Upper lobe of left lung (tissue), 6 donors: Measurements from ENCODE around the gene C4orf36. TPM values are rescaled to one million over a fixed set of nuclear protein-coding genes. Genes with fewer than 3 reads are reported as not detected.

Source experiments
- ATAC-seq, 2 donors: fragments of 200-7000 bp; cut with Tn5 transposase; one replicate each; pipeline ENCODE4 v1.9.1; 2022; ENCODE audit warnings: mild to moderate bottlenecking in 2 of 2, moderate library complexity in 2 of 2; ENCODE audit not compliant: low FRiP score in 2 of 2
- DNase-seq, 2 donors: peaks; one replicate each; pipeline ENCODE4 v3.0.0-alpha.2; 2019 to 2020
- H3K27ac ChIP-seq, 4 donors: fragments of 200-600 bp; sonication (generic); one replicate each; pipeline ENCODE4 v1.5.1; 2016 to 2019
- H3K27me3 ChIP-seq, 4 donors: fragments of 200-600 bp; sonication (generic); one replicate each; pipeline ENCODE4 v1.5.1; 2017 to 2019
- H3K36me3 ChIP-seq, 4 donors: fragments of 200-600 bp; sonication (generic); one replicate each; pipeline ENCODE4 v1.5.1; 2016 to 2019
- H3K4me1 ChIP-seq, 4 donors: fragments of 200-600 bp; sonication (generic); one replicate each; pipeline ENCODE4 v1.5.1; 2018 to 2019
- H3K4me3 ChIP-seq, 4 donors: fragments of 200-600 bp; sonication (generic); one replicate each; pipeline ENCODE4 v1.5.1; 2017 to 2019; ENCODE audit warnings: mild to moderate bottlenecking in 2 of 4, moderate library complexity in 1 of 4
- H3K9me3 ChIP-seq, 4 donors: fragments of 200-600 bp; sonication (generic); one replicate each; pipeline ENCODE4 v1.5.1; 2018 to 2019
- EP300 ChIP-seq, 4 donors: sonication (generic); formaldehyde crosslinking; IDR thresholded peaks; one replicate each; pipeline ENCODE4 v1.5.1; 2017; ENCODE audit warnings: antibody characterized with exemption in 4 of 4, control low read depth in 2 of 4
- POLR2A ChIP-seq, 4 donors: fragments of 450-650 bp; IDR thresholded peaks; one replicate each; pipeline ENCODE4 v1.5.1; 2016 to 2017; ENCODE audit warnings: antibody characterized with exemption in 4 of 4, mild to moderate bottlenecking in 2 of 4
- POLR2AphosphoS5 ChIP-seq, 2 donors: sonication (generic); formaldehyde crosslinking; IDR thresholded peaks; one replicate each; pipeline ENCODE4 v1.5.1; 2017; ENCODE audit warnings: antibody characterized with exemption in 2 of 2
- WGBS, 2 donors: methylation state at CpG; one replicate each; pipeline ENCODE4 v1.1.5; 2017 to 2018; 5-methylcytosine and 5-hydroxymethylcytosine counted together
- total RNA-seq, 6 donors: library from RNA; depleted of rRNA in 4 of 6; stranded (reverse); fragments of >200 nt in 4 of 6; gene quantifications; one replicate each; pipeline versions ENCODE4 v1.1.0 to v1.2.1, GENCODE V29; 2016 to 2021
- TF ChIP-seq, protein P1 (sequence below), 6 experiments: fragments of 450-650 bp in 4 of 6; fragments of 200-600 bp in 2 of 6; sonication (generic) in 2 of 6; IDR thresholded peaks; one replicate each; pipeline ENCODE4 v1.5.1; 2016 to 2019; ENCODE audit warnings: antibody characterized with exemption in 6 of 6
- donor health status: DM: no; HTN: no; CAD: no; lungs with moderate emphysema.
- donor health status: DM: no; HTN: yes; CAD: no; lungs with severe emphysema.

The C4orf36 gene
- total RNA-seq, 6 donors from 2014 or later = 0.57 to 7.3 (median 2.4) TPM

DNA sequence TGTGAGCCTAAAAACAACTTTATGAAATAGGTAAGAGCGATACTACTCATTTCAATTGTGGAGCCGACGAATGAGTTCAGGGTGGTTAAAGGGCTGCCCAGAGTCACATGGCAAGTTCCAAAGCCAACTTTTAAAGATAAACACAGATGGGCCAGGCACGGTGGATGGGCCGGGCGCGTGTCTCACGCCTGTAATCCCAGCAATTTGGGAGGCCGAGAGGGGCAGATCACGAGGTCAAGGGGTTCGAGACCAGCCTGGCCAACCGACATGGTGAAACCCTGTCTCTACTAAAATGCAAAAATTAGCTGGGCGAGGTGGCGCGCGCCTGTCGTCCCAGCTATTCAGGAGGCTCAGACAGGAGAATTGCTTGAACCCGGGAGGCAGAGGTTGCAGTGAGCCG, 914 bp upstream of the C4orf36 start:
- Histone ChIP-seq H3K27me3 (no peaks in the 10 kb centered on the region), H3K4me1 (peaks cover 0 to 24% (median 10%) of the 10 kb centered on the region in 4 donors), H3K27ac (peak overlapping the region in 2 of 4 donors; percentile 86 to 90), H3K36me3 (no peaks in the 10 kb centered on the region), H3K9me3 (no peaks in the 10 kb centered on the region), H3K4me3 (peak overlapping the region in 1 of 4 donors; percentile 62)
- DNase-seq = peak in 1 of 2 donors; percentile 67
- WGBS, 2 donors = 84 to 90% methylated on average over 19 of the region's 19 CpGs
- ATAC-seq = no peak
- TF ChIP-seq POLR2A (IDR thresholded peaks at IDR 0.05) (no peak), EP300 (IDR thresholded peaks at IDR 0.05) (no peak), POLR2AphosphoS5 (IDR thresholded peaks at IDR 0.05) (no peak)
- TF ChIP-seq, protein P1, sequence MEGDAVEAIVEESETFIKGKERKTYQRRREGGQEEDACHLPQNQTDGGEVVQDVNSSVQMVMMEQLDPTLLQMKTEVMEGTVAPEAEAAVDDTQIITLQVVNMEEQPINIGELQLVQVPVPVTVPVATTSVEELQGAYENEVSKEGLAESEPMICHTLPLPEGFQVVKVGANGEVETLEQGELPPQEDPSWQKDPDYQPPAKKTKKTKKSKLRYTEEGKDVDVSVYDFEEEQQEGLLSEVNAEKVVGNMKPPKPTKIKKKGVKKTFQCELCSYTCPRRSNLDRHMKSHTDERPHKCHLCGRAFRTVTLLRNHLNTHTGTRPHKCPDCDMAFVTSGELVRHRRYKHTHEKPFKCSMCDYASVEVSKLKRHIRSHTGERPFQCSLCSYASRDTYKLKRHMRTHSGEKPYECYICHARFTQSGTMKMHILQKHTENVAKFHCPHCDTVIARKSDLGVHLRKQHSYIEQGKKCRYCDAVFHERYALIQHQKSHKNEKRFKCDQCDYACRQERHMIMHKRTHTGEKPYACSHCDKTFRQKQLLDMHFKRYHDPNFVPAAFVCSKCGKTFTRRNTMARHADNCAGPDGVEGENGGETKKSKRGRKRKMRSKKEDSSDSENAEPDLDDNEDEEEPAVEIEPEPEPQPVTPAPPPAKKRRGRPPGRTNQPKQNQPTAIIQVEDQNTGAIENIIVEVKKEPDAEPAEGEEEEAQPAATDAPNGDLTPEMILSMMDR (IDR thresholded peaks at IDR 0.05) = no peak

DNA sequence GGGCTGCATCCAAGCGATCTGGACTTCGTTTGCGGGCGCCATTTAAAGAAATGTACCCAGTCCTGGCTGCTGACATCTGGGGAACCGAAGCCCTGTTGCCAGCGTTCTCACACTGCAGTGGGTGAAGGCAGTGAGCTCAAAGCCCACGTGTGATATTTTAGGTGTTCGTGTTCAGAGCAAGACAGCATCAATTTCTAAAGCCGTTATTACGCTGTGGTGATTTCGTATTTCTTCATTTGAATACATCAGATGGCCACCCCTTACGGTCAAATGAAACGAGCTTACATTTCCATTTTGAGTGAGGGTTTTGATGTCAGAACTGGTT, 376 bp upstream of the C4orf36 start:
- peaks cover 0 to 24% (median 10%) of the 10 kb centered on the region in 4 donors for H3K4me1 ChIP-seq
- no peaks in the 10 kb centered on the region for H3K27me3 ChIP-seq
- H3K4me3 ChIP-seq = peak overlapping the region; percentile 62 to 86 (median 80)
- no peaks in the 10 kb centered on the region for H3K9me3 ChIP-seq
- DNase-seq (no peak), ATAC-seq (no peak)
- H3K27ac ChIP-seq = peak overlapping the region; percentile 84 to 90 (median 88)
- 5 to 11% methylated on average over 10 to 13 of the region's 13 CpGs for WGBS, 2 donors
- TF ChIP-seq POLR2A (IDR thresholded peaks at IDR 0.05) (no peak), EP300 (IDR thresholded peaks at IDR 0.05) (no peak), POLR2AphosphoS5 (IDR thresholded peaks at IDR 0.05) (no peak)
- TF ChIP-seq, protein P1 (IDR thresholded peaks at IDR 0.05) = no peak
- no peaks in the 10 kb centered on the region for H3K36me3 ChIP-seq

- Histone ChIP-seq H3K36me3 (no peaks in the 10 kb centered on the region), H3K9me3 (no peaks in the 10 kb centered on the region), H3K4me3 (no peak overlapping the region), H3K4me1 (peaks cover 0 to 24% (median 10%) of the 10 kb centered on the region in 4 donors), H3K27me3 (no peaks in the 10 kb centered on the region), H3K27ac (peak overlapping the region in 2 of 4 donors; percentile 86 to 90)
- DNase-seq (no peak), ATAC-seq (no peak)
- WGBS, 2 donors = 60 to 69% methylated on average over 7 of the region's 7 CpGs
- TF ChIP-seq POLR2AphosphoS5 (IDR thresholded peaks at IDR 0.05) = peak in 1 of 2 donors; percentile 37
- TF ChIP-seq EP300 (IDR thresholded peaks at IDR 0.05) = peak in 1 of 4 donors; percentile 26
- no peak for TF ChIP-seq POLR2A (IDR thresholded peaks at IDR 0.05)
- TF ChIP-seq, protein P1 (IDR thresholded peaks at IDR 0.05) = no peak
These were observed 1.4 kb downstream of the C4orf36 start for GRCh38 chr4:86890790-86891189.

DNA sequence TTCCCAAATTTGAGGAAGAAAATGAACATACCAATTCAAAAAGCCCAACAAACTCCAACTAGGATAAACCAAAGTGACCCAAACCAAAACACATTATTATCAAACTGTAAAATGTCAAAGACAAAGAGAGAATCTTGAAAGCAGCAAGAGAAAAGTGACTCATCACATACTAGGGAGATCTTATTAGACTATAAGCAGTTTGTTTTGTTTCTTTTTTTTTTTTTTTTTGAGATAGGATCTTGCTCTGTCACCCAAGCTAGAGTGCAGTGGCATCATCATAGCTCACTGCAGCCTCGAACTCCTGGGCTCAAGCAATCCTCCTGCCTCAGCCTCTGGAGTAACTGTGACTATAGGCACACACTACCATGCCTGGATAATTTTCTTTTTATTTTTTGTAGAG, 12.6 kb downstream of the C4orf36 start:
- Histone ChIP-seq H3K9me3 (peaks cover 9 to 19% (median 13%) of the 10 kb centered on the region in 4 donors), H3K27me3 (no peaks in the 10 kb centered on the region), H3K4me3 (no peak overlapping the region), H3K27ac (no peak overlapping the region), H3K36me3 (no peaks in the 10 kb centered on the region), H3K4me1 (no peaks in the 10 kb centered on the region)
- ATAC-seq (no peak), DNase-seq (no peak)
- 78 to 86% methylated on average over 1 of the region's 1 CpG for WGBS, 2 donors
- TF ChIP-seq POLR2A (IDR thresholded peaks at IDR 0.05) = no peak
- no peak for TF ChIP-seq EP300 (IDR thresholded peaks at IDR 0.05)
- no peak for TF ChIP-seq POLR2AphosphoS5 (IDR thresholded peaks at IDR 0.05)
- TF ChIP-seq, protein P1 (IDR thresholded peaks at IDR 0.05) = no peak

DNA sequence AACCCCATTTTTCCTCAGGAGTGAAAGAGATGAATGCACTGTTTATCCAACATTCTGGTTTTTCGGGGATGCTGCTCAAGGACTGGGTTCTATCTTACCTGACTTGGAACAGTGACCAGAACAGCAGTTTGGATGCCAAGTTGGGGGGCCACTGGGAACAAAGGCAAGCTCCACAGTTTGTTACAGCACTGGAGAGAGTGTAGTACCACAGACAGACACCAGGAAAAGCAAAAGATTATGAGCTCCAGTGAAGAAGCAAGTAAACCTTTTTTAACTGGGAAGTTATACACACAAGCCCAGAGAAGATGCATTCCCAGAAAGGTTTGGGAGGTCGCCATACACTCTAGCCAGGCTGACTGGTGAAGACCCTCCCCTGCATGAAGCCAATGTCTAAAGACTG, 13.6 kb downstream of the C4orf36 start:
- peaks cover 9 to 19% (median 13%) of the 10 kb centered on the region in 4 donors for H3K9me3 ChIP-seq
- DNase-seq (no peak), ATAC-seq (no peak)
- H3K4me3 ChIP-seq = no peak overlapping the region
- H3K27me3 ChIP-seq = no peaks in the 10 kb centered on the region
- 90 to 92% methylated on average over 2 of the region's 2 CpGs for WGBS, 2 donors
- TF ChIP-seq POLR2A (IDR thresholded peaks at IDR 0.05) (no peak), EP300 (IDR thresholded peaks at IDR 0.05) (no peak), POLR2AphosphoS5 (IDR thresholded peaks at IDR 0.05) (no peak)
- TF ChIP-seq, protein P1 (IDR thresholded peaks at IDR 0.05) = no peak
- H3K27ac ChIP-seq = no peak overlapping the region
- H3K4me1 ChIP-seq = no peaks in the 10 kb centered on the region
- H3K36me3 ChIP-seq = no peaks in the 10 kb centered on the region
